Heart left ventricle (tissue), 16 donors: ENCODE data around the gene LRP2. TPM values are rescaled to one million over a fixed set of nuclear protein-coding genes. Genes with fewer than 3 reads are reported as not detected.
A peak's percentile ranks its signal among the peaks of the same experiment; 100 is the strongest.

Experiments
- ATAC-seq, 4 donors: fragments of 200-7000 bp; cut with Tn5 transposase; one replicate each; pipeline ENCODE4 v1.9.1; 2020 to 2022; ENCODE audit warnings: moderate library complexity in 4 of 4, mild to moderate bottlenecking in 3 of 4, moderate number of reproducible peaks in 1 of 4
- DNase-seq, 5 donors: peaks; one replicate each; pipeline ENCODE4 v3.0.0-alpha.2; 2020
- H3K27ac ChIP-seq, 12 donors: fragments of 200-600 bp; sonication (generic) in 4 of 12; one replicate each; pipeline versions ENCODE4 v1.5.0 to v1.8.0; 2016 to 2022; ENCODE audit warnings: mild to moderate bottlenecking in 2 of 12
- H3K27me3 ChIP-seq, 9 donors: fragments of 200-600 bp; sonication (generic) in 2 of 9; one replicate each; pipeline versions ENCODE4 v1.5.1 to v1.8.0; 2016 to 2022; ENCODE audit warnings: mild to moderate bottlenecking in 3 of 9
- H3K36me3 ChIP-seq, 9 donors: fragments of 200-600 bp; sonication (generic) in 2 of 9; one replicate each; pipeline versions ENCODE4 v1.5.0 to v1.8.0; 2018 to 2022; ENCODE audit warnings: mild to moderate bottlenecking in 2 of 9
- H3K4me1 ChIP-seq, 12 donors: fragments of 200-600 bp; sonication (generic) in 4 of 12; one replicate each; pipeline versions ENCODE4 v1.5.0 to v1.8.0; 2016 to 2022; ENCODE audit warnings: mild to moderate bottlenecking in 3 of 12
- H3K4me3 ChIP-seq, 12 donors: fragments of 200-600 bp; sonication (generic) in 4 of 12; one replicate each; pipeline versions ENCODE4 v1.5.0 to v1.8.0; 2017 to 2022; ENCODE audit warnings: mild to moderate bottlenecking in 9 of 12, moderate library complexity in 4 of 12
- H3K9me3 ChIP-seq, 12 donors: fragments of 200-600 bp; sonication (generic) in 4 of 12; one replicate each; pipeline versions ENCODE4 v1.5.0 to v1.8.0; 2016 to 2022; ENCODE audit warnings: mild to moderate bottlenecking in 1 of 12
- CTCF ChIP-seq, 12 donors: fragments of 200-600 bp; sonication (generic) in 4 of 12; IDR thresholded peaks; one replicate each; pipeline versions ENCODE4 v1.5.0 to v1.8.0; 2018 to 2022; ENCODE audit warnings: antibody characterized with exemption in 12 of 12, mild to moderate bottlenecking in 5 of 12
- POLR2A ChIP-seq, 2 donors: fragments of 450-650 bp; IDR thresholded peaks; one replicate each; pipeline ENCODE4 v1.6.1; 2017; ENCODE audit warnings: antibody characterized with exemption in 2 of 2, mild to moderate bottlenecking in 2 of 2, moderate library complexity in 2 of 2
- WGBS, 4 donors: extraction: QIAGEN DNeasy Blood & Tissue Kit in 2 of 4; methylation state at CpG; one replicate each; pipeline versions ENCODE4 v1.1.5 to v1.1.7; 2013 to 2018; 5-methylcytosine and 5-hydroxymethylcytosine counted together
- intact Hi-C, 10 donors: fragments of 100-400 bp; cut with DNase I; formaldehyde crosslinking; loops; one replicate each; pipeline versions ENCODE4 v1.11.1 to v1.14.2; 2022
- polyA plus RNA-seq, 2 donors: library from polyadenylated mRNA; stranded (reverse); fragments of 200-250 nt; gene quantifications; one replicate each; pipeline ENCODE4 v1.2.3, GENCODE V29; 2013
- total RNA-seq, 9 donors: library from RNA; depleted of rRNA in 2 of 9; stranded (reverse); fragments of >200 nt in 2 of 9; fragmentation: NEBNext Ultra II Directional in 3 of 9; extraction: Animal tissue kit (Norgen Biotek cat#: 25700) in 3 of 9; gene quantifications; one replicate each; pipeline versions ENCODE4 v1.1.0 to v1.2.4, GENCODE V29; 2016 to 2023
- donor health status: ischemic (EF 13 %, LVEDD 7.1; RV severe dilation, severe dysfunction).
- donor health status: healthy with polysubstance abuse.
- donor health status: DM: no; HTN: yes; CAD: no.
- donor health status: DM: no; HTN: no; CAD: no.
- donor health status: ischemic (EF 25% LVEDD 6.9; RV normal size, moderate dysfunction).
- donor health status: ischemic (EF 25% LVEDD 5.7; RV mildly dilated, moderate dysfunction).
- donor health status: healthy.
- donor health status: DM: yes; HTN: yes; CAD: no.
- donor health status: ischemic (EF 35%, LVEDD 5.7; RV mildly dilated, moderate dysfunction).
- donor health status: nonischemic (EF 11% LVEDD 7.7; RV severe dilation, severe dysfunction).
- donor health status: DM: yes; HTN: yes; CAD: no.
- donor health status: PGD.
- donor health status: ischemic (EF 29% LVEDD 5.4; RV normal size, mild dysfunction).
- donor health status: nonischemic (EF 23%, LVEDD 6.1; RV moderate dilation, normal function).

Gene LRP2
- total and polyA plus RNA-seq, 11 donors: 0.01 to 13.6 (median 0.09) TPM; not detected in 5

DNA sequence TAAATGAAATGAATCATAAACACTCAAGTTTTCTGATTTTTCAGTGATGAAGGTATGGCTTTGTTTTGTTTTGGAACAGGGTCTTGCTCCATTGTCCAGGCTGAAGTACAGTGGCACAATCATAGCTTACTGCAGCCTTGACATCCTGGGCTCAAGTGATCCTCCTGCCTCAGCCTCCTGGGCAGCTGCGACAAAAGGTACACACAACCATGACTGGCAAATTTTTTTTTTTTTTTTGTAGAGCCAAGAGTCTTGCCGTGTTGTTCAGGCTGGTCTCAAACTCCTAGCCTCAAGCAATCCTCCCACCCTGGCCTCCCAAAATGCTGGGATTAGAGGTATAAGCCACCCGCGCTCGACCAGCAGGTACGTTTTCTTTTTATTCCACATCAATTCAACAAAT is 22.5 kb upstream of the LRP2 start:
- 89 to 97% (median 93%) methylated on average over 6 of the region's 6 CpGs for WGBS, 4 donors
- Histone ChIP-seq H3K36me3 (no peaks in the 10 kb centered on the region), H3K9me3 (no peaks in the 10 kb centered on the region), H3K27me3 (peaks cover 0 to 4% (median 0%) of the 10 kb centered on the region in 9 donors), H3K4me1 (no peaks in the 10 kb centered on the region), H3K4me3 (no peak overlapping the region), H3K27ac (no peak overlapping the region)
- DNase-seq: no peak
- TF ChIP-seq CTCF (IDR thresholded peaks at IDR 0.05): no peak
- no peak for TF ChIP-seq POLR2A (IDR thresholded peaks at IDR 0.05)
- intact Hi-C loops: no loop called here
- ATAC-seq: no peak

GRCh38 chr2:169372561-169372960 is 10.2 kb upstream of the LRP2 start:
- intact Hi-C loops: no loop called here
- no peak for TF ChIP-seq CTCF (IDR thresholded peaks at IDR 0.05)
- no peak for ATAC-seq
- DNase-seq: no peak
- no peaks in the 10 kb centered on the region for H3K36me3 ChIP-seq
- H3K27ac ChIP-seq: no peak overlapping the region
- H3K27me3 ChIP-seq: peaks cover 0 to 8% (median 0%) of the 10 kb centered on the region in 9 donors
- 77 to 81% (median 79%) methylated on average over 4 of the region's 4 CpGs for WGBS, 4 donors
- H3K4me3 ChIP-seq: no peak overlapping the region
- no peaks in the 10 kb centered on the region for H3K4me1 ChIP-seq
- no peaks in the 10 kb centered on the region for H3K9me3 ChIP-seq

GRCh38 chr2:169366066-169366465 is 3.7 kb upstream of the LRP2 start:
- Histone ChIP-seq H3K9me3 (no peaks in the 10 kb centered on the region), H3K36me3 (no peaks in the 10 kb centered on the region), H3K4me3 (no peak overlapping the region), H3K27ac (no peak overlapping the region), H3K27me3 (peaks cover 17 to 34% (median 27%) of the 10 kb centered on the region in 9 donors), H3K4me1 (peaks cover 0 to 38% (median 30%) of the 10 kb centered on the region in 12 donors)
- ATAC-seq (no peak), DNase-seq (no peak)
- TF ChIP-seq CTCF (IDR thresholded peaks at IDR 0.05): no peak
- no peak for TF ChIP-seq POLR2A (IDR thresholded peaks at IDR 0.05)
- intact Hi-C loops: no loop called here

- ATAC-seq (no peak), DNase-seq (no peak)
- Histone ChIP-seq H3K36me3 (no peaks in the 10 kb centered on the region), H3K27me3 (peaks cover 17 to 38% (median 27%) of the 10 kb centered on the region in 9 donors), H3K4me3 (peak overlapping the region in 9 of 12 donors; percentile 47 to 62 (median 55)), H3K27ac (no peak overlapping the region), H3K4me1 (peaks cover 0 to 38% (median 30%) of the 10 kb centered on the region in 12 donors), H3K9me3 (no peaks in the 10 kb centered on the region)
- TF ChIP-seq CTCF (IDR thresholded peaks at IDR 0.05) (no peak), POLR2A (IDR thresholded peaks at IDR 0.05) (no peak)
- 22 to 27% (median 24%) methylated on average over 4 of the region's 4 CpGs for WGBS, 4 donors
- intact Hi-C loops: no loop called here
Observed at GRCh38 chr2:169365029-169365480, 2.7 kb upstream of the LRP2 start.
